ENCODE results near the gene EIF3L. TPM values are rescaled to one million over a fixed set of nuclear protein-coding genes. Genes with fewer than 3 reads are reported as not detected.
"Not testable (repeated sequence)": the region's sequence is repeated elsewhere in the genome, so short reads cannot be mapped to it uniquely, and the experiment has no call there.

EIF3L gene
- 712 and 718 TPM in 2 replicates for total RNA-seq

- H3K27me3 Mint-ChIP-seq = no peaks in the 10 kb centered on the region
- no peaks in the 10 kb centered on the region for H3K9me3 Mint-ChIP-seq
- ChIA-PET CTCF (interaction anchor here (0.8 to 1.5 kb wide), 3 partner anchors 13 to 242 kb away, joined by 3 to 7 read pairs (median 3); no protein-coding TSS in a partner anchor), POLR2A (interaction anchor here (1.1 to 1.5 kb wide), 5 partner anchors 14 to 163 kb away, joined by 3 to 4 read pairs (median 4); partner anchors contain the start of gene NOL12)
- peaks cover 39% of the 10 kb centered on the region for H3K36me3 Mint-ChIP-seq (ENCODE audit: low read depth)
- peak within 1 kb of the TSS; percentile 99 for H3K27ac Mint-ChIP-seq
- peak; percentile 86 for DNase-seq
- H3K4me3 Mint-ChIP-seq = peak within 1 kb of the TSS; percentile 92
- peaks cover 39% of the 10 kb centered on the region for H3K4me1 Mint-ChIP-seq
- TF ChIP-seq CTCF (IDR thresholded peaks at IDR 0.05) = no peak
- intact Hi-C loops (cut with micrococcal nuclease) = loop anchor here (1.0 to 10.0 kb wide), 6 partner anchors 14 to 241 kb away; partner anchors contain the start of genes C22orf23, GGA1, POLR2F and SH3BP1
- ATAC-seq (ENCODE audit: low read depth) = peak; percentile 76
Observed at GRCh38 chr22:37849089-37849751, at the start of gene EIF3L. TSS of gene EIF3L (plus strand) at chr22:37849419. CDS start at chr22:37849450, 31 bp downstream.

GRCh38 chr22:37799979-37800378 lies 49.2 kb upstream of the EIF3L start:
- H3K4me3 Mint-ChIP-seq; intact Hi-C loops (cut with micrococcal nuclease); CTCF ChIA-PET; H3K36me3 Mint-ChIP-seq (ENCODE audit: low read depth); DNase-seq; H3K9me3 Mint-ChIP-seq; H3K27ac Mint-ChIP-seq; ATAC-seq (ENCODE audit: low read depth): not testable (repeated sequence)
- H3K4me1 Mint-ChIP-seq = peaks cover 24% of the 10 kb centered on the region
- POLR2A ChIA-PET = interaction anchor here (0.6 kb wide), 1 partner anchor 240 kb away, joined by 6 read pairs; no protein-coding TSS in a partner anchor
- H3K27me3 Mint-ChIP-seq = peaks cover 26% of the 10 kb centered on the region

- H3K36me3 Mint-ChIP-seq (ENCODE audit: low read depth) = no peaks in the 10 kb centered on the region
- intact Hi-C loops (cut with micrococcal nuclease) = no loop called here
- DNase-seq (no peak), ATAC-seq (ENCODE audit: low read depth) (no peak)
- H3K4me3 Mint-ChIP-seq = peak overlapping the region; percentile 28
- H3K4me1 Mint-ChIP-seq = peaks cover 40% of the 10 kb centered on the region
- CTCF ChIA-PET = no interaction called here
- POLR2A ChIA-PET = interaction anchor here (0.7 kb wide), 1 partner anchor 21 kb away, joined by 4 read pairs; no protein-coding TSS in a partner anchor
- H3K27me3 Mint-ChIP-seq = peaks cover 37% of the 10 kb centered on the region
- no peak for TF ChIP-seq CTCF (IDR thresholded peaks at IDR 0.05)
- H3K27ac Mint-ChIP-seq = no peak overlapping the region
- H3K9me3 Mint-ChIP-seq = no peaks in the 10 kb centered on the region
Observed at GRCh38 chr22:37801946-37802309, 47.3 kb upstream of the EIF3L start.

- intact Hi-C loops (cut with micrococcal nuclease) = no loop called here
- no peak overlapping the region for H3K27ac Mint-ChIP-seq
- POLR2A ChIA-PET = no interaction called here
Observed at GRCh38 chr22:37802310-37803194, 46.7 kb upstream of the EIF3L start.

GRCh38 chr22:37803195-37803638 lies 46.0 kb upstream of the EIF3L start:
- ChIA-PET CTCF (no interaction called here), POLR2A (no interaction called here)
- ATAC-seq (ENCODE audit: low read depth) = no peak
- H3K9me3 Mint-ChIP-seq = no peaks in the 10 kb centered on the region
- H3K27ac Mint-ChIP-seq = no peak overlapping the region
- peak overlapping the region; percentile 12 for H3K4me3 Mint-ChIP-seq
- intact Hi-C loops (cut with micrococcal nuclease) = no loop called here
- peaks cover 43% of the 10 kb centered on the region for H3K27me3 Mint-ChIP-seq
- TF ChIP-seq CTCF (IDR thresholded peaks at IDR 0.05) = no peak
- H3K36me3 Mint-ChIP-seq (ENCODE audit: low read depth) = no peaks in the 10 kb centered on the region
- H3K4me1 Mint-ChIP-seq = peaks cover 45% of the 10 kb centered on the region
- DNase-seq = no peak

More at GRCh38 chr22:37802310-37803194, 46.7 kb upstream of the EIF3L start:
- Mint-ChIP-seq H3K4me3 (peak overlapping the region; percentile 12), H3K4me1 (peaks cover 45% of the 10 kb centered on the region), H3K9me3 (no peaks in the 10 kb centered on the region), H3K27me3 (peaks cover 42% of the 10 kb centered on the region), H3K36me3 (ENCODE audit: low read depth) (no peaks in the 10 kb centered on the region)
- ATAC-seq (ENCODE audit: low read depth) (no peak), DNase-seq (no peak)
- CTCF ChIA-PET = no interaction called here
- TF ChIP-seq CTCF (IDR thresholded peaks at IDR 0.05) = no peak
